Activated naive CD8-positive, alpha-beta T cell treated with anti-CD3 and anti-CD28 coated beads for 36 hours (primary cell): ENCODE measurements around the gene USP51. TPM values are rescaled to one million over a fixed set of nuclear protein-coding genes. Genes with fewer than 3 reads are reported as not detected.
"Not testable (repeated sequence)": the region's sequence is repeated elsewhere in the genome, so short reads cannot be mapped to it uniquely, and the experiment has no call there.

Experiments used
- DNase-seq: peaks from one replicate; pipeline ENCODE4 v3.0.0; 2021
- H3K27ac Mint-ChIP-seq: one replicate; pipeline ENCODE4 v1.8.0; 2022; ENCODE audit warnings: mild to moderate bottlenecking, moderate library complexity, mixed read lengths
- H3K27me3 Mint-ChIP-seq: one replicate; pipeline ENCODE4 v1.8.0; 2022; ENCODE audit warnings: mild to moderate bottlenecking, mixed read lengths
- H3K36me3 Mint-ChIP-seq: one replicate; pipeline ENCODE4 v1.8.0; 2021; ENCODE audit warnings: mild to moderate bottlenecking, mixed read lengths
- H3K4me1 Mint-ChIP-seq: one replicate; pipeline ENCODE4 v1.8.0; 2021; ENCODE audit warnings: mixed read lengths
- H3K4me3 Mint-ChIP-seq: one replicate; pipeline ENCODE4 v1.8.0; 2022; ENCODE audit warnings: mild to moderate bottlenecking, moderate library complexity, mixed read lengths
- H3K9me3 Mint-ChIP-seq: one replicate; pipeline ENCODE4 v1.8.0; 2022; ENCODE audit warnings: mixed read lengths
- total RNA-seq, 2 experiments: library from RNA; stranded (reverse); gene quantifications; one replicate each; pipeline ENCODE4 v1.2.3, GENCODE V29; 2021

The USP51 gene
- total RNA-seq, 2 experiments from 2014 or later, result 1.3 to 2.0 TPM

GRCh38 chrX:55443468-55443867 lies 46.2 kb downstream of the USP51 start:
- not testable (repeated sequence) for DNase-seq, H3K27me3 Mint-ChIP-seq, H3K4me1 Mint-ChIP-seq, H3K4me3 Mint-ChIP-seq, H3K27ac Mint-ChIP-seq, H3K36me3 Mint-ChIP-seq, H3K9me3 Mint-ChIP-seq

Other genes starting within 250 kb of the USP51 start
- gene PAGE3, start 224.9 kb downstream of the USP51 start, total RNA-seq, result not detected
- 10 to 100 TPM; 18.1 to 20.2 TPM for gene MAGEH1, start 37.7 kb downstream of the USP51 start, total RNA-seq
- not detected for gene FOXR2, start 133.6 kb upstream of the USP51 start, total RNA-seq
- gene RRAGB, start 227.9 kb upstream of the USP51 start, total RNA-seq, result 1 to 10 TPM; 5.5 to 6.5 TPM